HG02870 (cell line): ENCODE data around the gene KRTAP10-12.
"Not testable (repeated sequence)": the region's sequence is repeated elsewhere in the genome, so short reads cannot be mapped to it uniquely, and the experiment has no call there.

Experiments
- ATAC-seq: cut with Tn5 transposase; IDR thresholded peaks from one replicate; pipeline ENCODE4 v1.9.1; 2021; ENCODE audit warnings: mild to moderate bottlenecking, moderate library complexity; ENCODE audit not compliant: unreplicated experiment

KRTAP10-12 gene

DNA sequence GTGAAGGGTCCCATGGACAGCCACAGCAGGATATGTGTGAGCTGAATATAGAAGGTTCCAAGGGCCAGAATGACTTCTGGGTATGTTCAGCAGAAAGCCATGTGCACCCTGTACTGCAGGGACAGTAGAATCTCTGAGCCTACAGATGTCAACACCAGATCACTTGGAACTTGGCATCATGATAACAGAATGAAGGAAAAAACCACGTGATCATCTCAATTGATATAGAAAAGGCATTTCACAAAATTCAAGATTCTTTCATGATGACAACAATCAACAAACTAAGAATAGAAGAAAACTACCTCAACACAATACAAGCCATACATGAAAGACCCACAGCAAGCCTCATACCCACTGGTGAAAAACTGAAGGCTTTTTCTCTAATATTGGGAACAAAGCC is 29.4 kb upstream of the KRTAP10-12 start:
- no peak for ATAC-seq

GRCh38 chr21:44670642-44671432 is 26.1 kb upstream of the KRTAP10-12 start:
- ATAC-seq: no peak

- ATAC-seq: no peak
Observed at GRCh38 chr21:44671911-44672310, 25.1 kb upstream of the KRTAP10-12 start.

DNA sequence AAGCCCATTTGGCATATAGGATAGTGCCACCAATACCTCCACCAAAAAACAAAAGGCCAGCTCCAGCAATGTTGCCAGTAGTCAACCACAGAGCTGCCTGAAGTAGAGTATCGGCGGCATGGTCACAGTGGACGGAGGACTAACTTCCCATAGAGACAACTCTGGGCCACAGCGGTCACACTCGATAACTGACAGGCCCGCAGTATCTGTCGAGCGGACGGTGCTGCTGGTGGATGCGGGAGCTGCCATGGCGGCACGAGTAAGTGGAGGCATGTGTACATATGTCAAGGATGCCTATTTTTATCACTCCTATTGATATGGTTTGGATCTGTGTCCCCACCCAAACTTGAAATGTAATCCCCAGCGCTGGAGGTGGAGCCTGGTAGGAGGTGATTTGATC is 19.1 kb upstream of the KRTAP10-12 start:
- no peak for ATAC-seq

DNA sequence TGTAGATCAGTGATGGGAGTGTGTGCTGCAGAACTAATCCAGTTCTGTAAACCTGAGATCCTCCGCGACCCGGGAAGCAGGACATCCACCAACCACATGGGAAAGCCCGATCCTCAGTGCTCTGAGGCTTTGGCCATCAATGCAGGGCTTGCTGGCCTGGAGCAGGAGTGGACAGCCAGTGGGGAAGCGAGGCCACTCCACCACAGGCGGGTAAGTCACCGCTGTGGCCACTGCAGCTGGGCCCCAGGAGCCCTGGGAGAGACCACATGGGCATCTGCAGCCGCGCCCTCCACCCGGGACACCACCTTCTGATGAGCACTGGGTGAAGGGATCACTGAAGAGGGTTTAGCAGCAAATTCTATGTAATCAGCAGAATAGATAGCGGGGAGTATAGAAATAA is 15.8 kb upstream of the KRTAP10-12 start:
- no peak for ATAC-seq

DNA sequence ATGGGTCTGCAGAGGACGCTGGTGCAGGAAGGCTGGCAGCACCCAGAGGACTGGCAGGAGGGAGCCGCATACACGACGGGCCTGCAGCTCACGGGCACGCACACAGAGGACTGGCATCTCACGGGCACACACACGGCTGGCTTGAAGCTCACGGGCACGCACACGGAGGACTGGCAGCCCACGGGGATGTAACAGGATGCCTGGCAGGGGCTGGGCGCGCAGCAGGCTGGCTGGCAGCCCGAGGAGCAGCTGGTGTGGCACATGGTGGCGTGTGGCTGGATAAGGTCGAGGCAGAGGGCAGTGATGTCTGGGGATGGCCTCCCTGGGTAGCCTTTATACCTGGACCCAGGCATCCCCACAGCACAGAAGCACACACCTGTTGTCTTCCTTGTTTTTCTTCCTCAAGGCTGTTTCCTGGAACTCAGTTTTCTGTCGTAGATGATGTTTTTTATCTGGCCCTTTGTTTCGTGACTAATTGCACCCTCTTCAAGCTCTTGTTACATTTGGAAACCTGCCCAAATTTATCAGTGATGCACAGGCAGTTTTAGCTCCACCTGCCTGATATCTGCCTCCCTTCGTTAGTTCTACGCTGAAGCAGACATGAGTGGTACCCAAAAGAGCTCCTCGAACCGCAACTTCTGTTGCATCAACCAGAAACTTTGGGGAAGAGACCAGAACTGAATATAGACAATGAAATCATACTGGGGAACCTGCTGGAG is 15.0 kb upstream of the KRTAP10-12 start, which contains the start of gene KRTAP12-1:
Gene KRTAP12-1, minus strand, starts transcription at position 303 of the 719 bp plus-strand sequence. Its CDS starts 40 bp downstream, at position 263.
- ATAC-seq: no peak

GRCh38 chr21:44682580-44683151 is 14.3 kb upstream of the KRTAP10-12 start:
- ATAC-seq: no peak

DNA sequence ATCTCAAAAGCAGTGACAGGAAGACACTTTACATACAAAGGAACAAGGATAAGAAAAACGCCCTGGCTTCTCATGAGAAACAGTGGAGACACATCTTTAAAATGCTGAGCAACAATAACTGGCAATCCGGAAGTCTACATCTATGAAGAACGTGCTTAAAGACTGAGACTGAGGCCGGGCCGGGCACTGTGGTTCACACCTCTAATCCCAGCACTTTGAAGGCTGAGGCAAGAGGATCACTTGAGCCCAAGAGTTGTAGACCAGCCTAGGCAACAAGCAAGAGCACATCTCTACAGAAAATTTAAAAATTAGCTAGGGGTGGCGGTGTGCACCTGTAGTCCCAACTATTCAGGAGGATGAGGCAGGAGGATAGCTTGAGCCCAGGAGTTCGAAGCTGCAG is 12.9 kb upstream of the KRTAP10-12 start:
- ATAC-seq: no peak

- ATAC-seq: no peak
Observed at GRCh38 chr21:44684483-44684882, 12.5 kb upstream of the KRTAP10-12 start.

DNA sequence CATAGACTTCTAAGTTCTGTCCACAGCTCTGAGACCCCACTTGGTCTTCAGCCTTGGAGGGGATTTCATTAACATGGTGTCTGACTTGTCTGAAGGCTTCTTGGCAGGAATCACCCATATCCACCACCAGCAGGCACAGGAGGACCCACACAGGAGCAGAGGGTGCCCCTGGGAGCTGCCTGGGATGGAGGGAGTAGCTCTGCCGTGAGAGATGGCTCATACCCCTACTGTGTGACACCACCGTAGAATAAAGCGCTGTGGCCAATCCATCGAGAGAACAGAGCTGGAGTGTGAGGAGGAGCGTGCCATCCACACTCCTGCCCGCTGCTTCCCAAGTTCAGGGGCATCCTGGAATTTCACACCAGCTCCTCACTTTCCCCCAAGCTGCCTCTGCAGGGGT is 11.9 kb upstream of the KRTAP10-12 start:
- ATAC-seq: not testable (repeated sequence)

GRCh38 chr21:44686000-44686781 is 10.8 kb upstream of the KRTAP10-12 start:
- no peak for ATAC-seq

- ATAC-seq: no peak
Observed at GRCh38 chr21:44686843-44687561, 10.0 kb upstream of the KRTAP10-12 start.

- no peak for ATAC-seq
Observed at GRCh38 chr21:44687671-44688070, 9.3 kb upstream of the KRTAP10-12 start.

GRCh38 chr21:44689740-44690139 is 7.2 kb upstream of the KRTAP10-12 start:
- not testable (repeated sequence) for ATAC-seq

DNA sequence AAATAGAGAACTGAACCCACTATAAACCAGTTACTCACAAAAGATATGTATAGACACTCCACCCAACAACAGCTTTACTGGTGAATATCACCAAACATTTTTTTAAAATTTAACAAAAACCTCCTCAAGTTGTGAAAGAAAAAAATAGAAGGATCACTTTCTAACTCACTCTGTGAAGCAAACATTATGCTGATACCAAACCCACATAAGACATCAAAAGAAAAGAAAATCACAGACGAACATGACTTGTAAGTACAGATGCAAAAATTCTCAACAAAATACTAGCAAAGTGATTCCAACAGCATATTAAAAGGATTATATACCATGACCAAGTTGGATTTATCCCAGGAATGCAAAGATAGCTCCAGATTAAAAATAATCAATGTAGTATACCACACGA is 5.3 kb upstream of the KRTAP10-12 start:
- ATAC-seq: no peak

- no peak for ATAC-seq
Observed at GRCh38 chr21:44692798-44693512, 4.0 kb upstream of the KRTAP10-12 start.

DNA sequence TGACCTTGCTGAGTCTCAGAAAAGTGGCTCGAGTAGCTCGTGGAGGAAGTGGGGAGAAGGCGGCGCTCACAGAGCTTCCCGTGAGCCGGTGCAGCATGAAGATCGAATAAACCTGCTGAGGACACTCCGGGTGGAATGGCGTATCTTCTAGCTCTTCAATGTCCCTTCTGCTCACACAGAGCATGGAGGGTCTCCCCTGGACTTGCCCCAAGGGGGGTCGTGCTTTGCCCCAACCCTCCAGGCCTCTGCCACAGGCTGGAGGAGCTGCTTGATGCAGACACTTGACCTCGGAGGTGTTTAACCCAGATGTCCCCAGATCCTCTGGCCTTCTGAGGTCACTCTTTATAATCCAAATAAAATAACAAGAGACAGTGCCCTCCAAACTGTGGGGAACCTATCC is 2.2 kb upstream of the KRTAP10-12 start:
- no peak for ATAC-seq

DNA sequence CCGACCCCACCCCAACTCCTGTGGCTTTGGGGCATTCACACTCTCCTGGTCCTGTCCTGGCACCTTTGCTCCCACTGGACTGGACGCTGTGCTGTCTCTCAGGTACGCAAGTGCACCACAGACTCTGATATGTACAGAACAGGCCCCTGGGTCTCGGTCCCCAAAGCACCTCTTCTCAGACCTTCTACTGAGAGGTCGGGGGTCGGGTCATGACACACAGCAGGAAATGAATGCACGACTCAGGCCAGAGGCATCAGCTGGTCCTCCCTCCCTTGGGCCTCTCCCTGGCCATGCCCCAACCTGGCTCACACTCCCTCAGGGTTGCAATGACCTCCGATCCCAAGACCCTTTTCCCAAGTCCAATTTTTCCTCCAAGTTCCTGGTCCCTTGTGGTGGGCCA is 1.8 kb upstream of the KRTAP10-12 start:
- ATAC-seq: no peak

GRCh38 chr21:44695641-44696040 is 1.3 kb upstream of the KRTAP10-12 start:
- ATAC-seq: no peak

- no peak for ATAC-seq
Observed at GRCh38 chr21:44696572-44696971, 400 bp upstream of the KRTAP10-12 start.
